H4 (cell line): ENCODE data around the gene NUDT13. TPM values are rescaled to one million over a fixed set of nuclear protein-coding genes. Genes with fewer than 3 reads are reported as not detected.
A peak's percentile ranks its signal among the peaks of the same experiment; 100 is the strongest.

ENCODE experiments used
- DNase-seq: peaks from one replicate; pipeline ENCODE4 v3.0.0-alpha.2; 2015; ENCODE audit warnings: low spot score
- total RNA-seq: library from RNA; depleted of rRNA; stranded (reverse); fragments of >200 nt; shearing (Covaris generic); gene quantifications from 2 replicates; pipeline ENCODE4 v1.2.3, GENCODE V29; 2014; rRNA removed

Gene NUDT13
- 1.1 and 2.0 TPM in 2 replicates for total RNA-seq

DNA sequence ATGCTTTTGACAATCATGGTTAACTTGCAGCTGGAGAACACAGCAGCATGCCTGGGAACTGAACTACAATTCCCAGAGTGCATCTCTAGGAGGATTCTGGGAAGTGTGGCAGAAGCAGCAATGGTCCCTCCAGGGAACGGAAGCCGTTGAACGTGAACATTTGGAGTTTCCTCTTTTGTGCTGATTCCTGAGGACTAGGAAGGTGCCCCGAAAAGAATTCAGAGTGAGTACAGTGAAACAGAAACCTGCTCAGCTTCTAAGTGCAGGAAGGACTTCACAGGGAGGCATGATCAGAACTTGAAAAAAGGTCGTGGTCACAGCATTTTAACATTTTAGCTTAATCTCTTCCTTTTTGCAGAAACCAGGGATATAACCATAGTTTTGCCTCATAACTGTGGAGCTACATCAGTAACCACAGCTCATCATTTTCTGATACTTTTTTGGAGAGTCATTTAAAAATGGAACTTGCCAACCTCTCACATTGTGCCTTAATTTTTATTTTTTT lies at the start of gene NUDT13:
NUDT13 (plus strand) TSS at position 111 of the 505 bp plus-strand sequence. CDS start 3,911 bp downstream, outside the sequence.
- peak; percentile 79 for DNase-seq

GRCh38 chr10:73060738-73061635 lies 49.3 kb upstream of the NUDT13 start:
- peak; percentile 13 for DNase-seq

- DNase-seq = no peak
Observed at GRCh38 chr10:73061743-73062142, 48.5 kb upstream of the NUDT13 start.

DNA sequence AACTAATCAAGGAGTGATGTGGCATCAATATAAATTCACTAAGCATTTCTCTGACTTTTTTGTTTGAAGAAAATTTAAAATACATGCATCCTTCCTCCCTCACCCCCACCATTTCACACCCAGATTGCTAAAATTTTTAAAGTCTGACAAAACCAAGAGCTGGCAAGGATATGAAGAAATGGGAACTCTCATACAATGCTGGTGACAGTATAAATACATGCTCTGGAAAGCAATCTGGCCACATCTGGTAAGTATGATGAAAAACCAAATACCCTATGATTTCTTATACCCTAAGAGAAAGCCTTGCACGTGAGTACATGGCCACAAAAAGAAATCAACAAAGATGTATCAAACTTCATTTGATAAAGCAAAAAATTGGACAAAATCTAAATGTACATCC lies 44.8 kb upstream of the NUDT13 start:
- DNase-seq = no peak

DNA sequence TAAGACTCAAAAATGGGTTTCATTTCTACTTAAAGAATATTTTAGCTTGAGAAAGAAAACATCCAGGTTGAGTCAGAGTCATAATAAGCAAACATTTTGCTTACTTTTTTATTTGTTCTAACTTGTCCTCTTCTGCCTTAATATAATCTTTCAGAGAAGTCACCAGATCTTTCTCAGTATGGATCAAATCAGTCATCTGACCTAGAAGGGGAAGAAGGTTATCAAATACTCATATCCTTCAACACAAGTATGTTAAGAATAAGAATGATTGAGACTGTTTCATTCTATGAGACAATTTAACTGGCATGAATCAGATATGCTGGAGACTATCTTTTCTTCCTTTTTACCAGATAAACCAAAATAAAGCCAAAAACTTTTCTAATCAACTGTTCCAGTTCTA lies 36.6 kb upstream of the NUDT13 start:
- DNase-seq = no peak

- no peak for DNase-seq
Observed at GRCh38 chr10:73075829-73076228, 34.4 kb upstream of the NUDT13 start.

- no peak for DNase-seq
Observed at GRCh38 chr10:73076360-73077183, 33.7 kb upstream of the NUDT13 start.

DNA sequence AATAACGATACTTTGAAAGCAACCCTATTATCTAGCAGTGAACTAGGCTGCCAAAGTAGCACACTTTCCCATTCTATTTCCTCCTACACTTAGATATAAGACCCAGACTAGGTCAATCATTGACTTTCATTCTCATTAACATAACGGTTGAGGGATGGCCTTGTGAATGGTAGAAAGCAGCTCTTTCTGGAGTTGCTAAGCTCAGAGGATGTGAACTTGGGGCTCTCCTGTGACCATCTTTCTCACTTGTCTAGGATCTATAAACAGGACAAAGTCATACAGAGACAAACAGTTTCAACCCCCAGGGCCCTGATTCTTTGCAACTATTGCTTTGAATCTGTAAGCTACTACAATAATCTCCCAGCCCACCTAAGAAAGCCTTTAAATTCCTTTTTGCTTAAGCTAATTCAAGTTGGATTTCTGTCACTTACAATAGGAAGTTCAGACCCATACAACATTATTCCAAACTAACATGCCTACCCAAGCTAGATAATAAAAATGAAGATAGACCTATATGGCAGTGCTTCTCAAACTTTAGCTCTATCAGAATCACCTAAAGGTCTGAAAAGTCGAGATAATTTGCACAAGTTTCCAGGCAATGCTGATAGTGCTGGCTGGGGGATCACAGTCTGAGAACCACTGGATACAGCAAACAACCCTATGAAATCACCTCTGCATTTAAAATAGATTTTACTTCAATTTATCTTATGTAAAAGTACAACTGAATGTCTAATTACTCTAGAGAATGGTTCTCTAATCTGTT lies 30.3 kb upstream of the NUDT13 start:
- no peak for DNase-seq

DNA sequence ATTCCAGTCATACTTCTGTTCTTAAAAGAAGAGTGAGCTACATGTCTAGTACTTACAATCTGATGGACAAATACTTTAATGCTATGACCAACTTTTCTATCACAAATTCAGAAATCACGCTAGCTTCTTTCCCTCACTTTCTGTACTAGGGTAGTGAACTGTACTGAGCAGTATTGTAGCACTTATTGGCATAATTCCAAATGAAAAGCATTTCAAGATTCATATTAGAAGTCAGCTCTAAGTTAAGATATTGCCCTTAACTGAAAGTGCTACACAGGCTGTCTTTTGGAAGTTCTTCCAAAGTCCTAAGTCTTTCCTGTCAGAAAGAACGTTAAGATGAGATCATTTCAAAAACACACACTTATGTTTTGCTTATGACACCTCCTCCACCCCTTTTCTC lies 27.0 kb upstream of the NUDT13 start:
- no peak for DNase-seq

DNA sequence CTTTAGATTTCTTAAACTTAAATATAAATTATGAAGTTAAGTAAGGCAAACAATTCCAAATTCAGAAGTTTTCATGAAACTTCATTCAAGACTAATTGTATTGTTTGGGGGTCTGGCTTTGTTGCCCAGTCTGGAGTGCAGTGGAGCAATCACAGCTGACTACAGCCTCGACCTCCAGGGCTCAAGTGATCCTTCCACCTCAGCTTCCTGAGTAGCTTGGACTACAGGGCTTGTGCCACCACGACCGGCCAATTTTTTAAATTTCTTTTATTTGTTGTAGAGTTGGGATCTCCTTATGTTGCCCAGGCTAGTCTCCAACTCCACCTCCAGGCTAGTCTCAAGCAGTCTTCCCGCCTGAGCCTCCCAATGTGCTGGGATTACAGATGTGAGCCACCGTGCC lies 26.0 kb upstream of the NUDT13 start:
- DNase-seq = no peak

GRCh38 chr10:73086816-73087215 lies 23.4 kb upstream of the NUDT13 start:
- no peak for DNase-seq

DNA sequence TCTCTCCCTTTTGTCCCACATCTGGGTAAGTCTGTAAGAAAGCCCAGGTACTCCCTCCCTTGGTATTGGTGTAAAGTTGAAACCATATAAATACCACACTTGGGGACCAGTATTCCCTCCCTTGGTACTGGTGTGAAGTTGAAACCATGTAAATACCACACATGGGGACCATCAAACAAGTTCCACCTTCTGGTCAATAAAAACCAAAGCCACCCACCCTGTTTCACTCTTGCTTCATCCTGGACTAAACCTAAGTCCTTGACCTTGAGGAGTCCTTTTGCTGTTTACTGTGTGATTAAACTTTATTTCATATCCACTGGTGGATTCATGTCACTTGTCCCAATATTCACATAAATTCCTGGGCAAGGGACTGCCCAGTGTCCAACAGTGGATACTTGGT lies 22.0 kb upstream of the NUDT13 start:
- DNase-seq = no peak

DNA sequence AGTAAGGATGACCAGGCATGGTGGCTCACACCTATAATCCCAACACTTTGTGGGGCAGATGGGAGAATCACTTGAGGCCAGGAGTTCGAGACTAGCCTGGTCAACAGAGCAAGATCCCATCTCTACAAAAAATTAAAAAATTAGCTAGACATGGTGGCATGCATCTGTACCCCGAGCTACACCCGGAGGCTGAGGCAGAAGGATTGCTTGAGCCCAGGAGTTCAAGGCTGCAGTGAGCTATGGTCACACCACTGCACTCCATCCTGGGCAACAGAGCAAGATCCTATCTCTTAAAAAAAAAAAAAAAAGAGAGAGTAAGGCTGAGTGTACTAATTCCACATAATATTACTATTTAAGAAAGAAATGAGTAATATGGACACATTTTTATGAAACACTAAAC lies 17.4 kb upstream of the NUDT13 start:
- no peak for DNase-seq

DNA sequence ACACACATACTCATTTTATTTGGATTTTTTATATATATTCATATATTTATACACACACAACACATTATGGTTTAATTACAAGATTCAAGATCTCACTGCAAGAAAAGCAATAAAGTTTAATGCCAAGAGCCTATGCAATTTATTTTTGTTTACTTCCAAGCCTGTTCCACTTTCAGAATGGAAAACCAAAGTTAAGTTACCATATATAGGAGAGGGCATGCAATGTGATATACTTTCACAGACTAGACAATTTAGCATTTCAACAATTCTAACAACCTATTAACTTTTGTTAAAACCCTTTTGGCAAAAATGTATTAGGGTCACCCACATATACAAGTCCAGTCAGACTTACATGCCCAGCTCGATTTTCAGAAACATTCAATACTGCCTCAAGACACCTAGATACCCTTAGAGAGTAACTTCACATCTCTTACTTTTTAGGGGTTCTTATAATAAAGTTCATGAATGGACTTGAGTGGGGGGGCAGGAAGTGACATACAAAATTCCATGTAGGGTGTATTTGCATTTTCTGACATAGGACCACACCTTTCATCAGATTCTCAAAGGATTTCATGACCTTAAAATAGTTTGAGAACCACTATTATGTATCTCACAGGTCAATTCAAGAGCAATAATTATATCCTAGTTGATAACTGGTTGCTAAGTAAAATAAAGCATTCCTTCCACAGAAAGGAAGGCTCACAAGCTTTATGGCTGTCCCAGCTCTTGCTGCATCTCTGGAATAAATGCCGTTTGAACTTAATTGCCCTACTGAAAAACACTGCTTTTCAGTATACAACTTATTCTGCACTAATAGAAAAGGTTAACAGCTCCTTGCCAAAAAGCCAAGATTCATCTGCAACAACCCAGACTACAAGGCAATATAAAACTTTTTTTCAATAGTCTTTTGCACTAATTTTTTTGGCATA lies 16.1 kb upstream of the NUDT13 start:
- no peak for DNase-seq

DNA sequence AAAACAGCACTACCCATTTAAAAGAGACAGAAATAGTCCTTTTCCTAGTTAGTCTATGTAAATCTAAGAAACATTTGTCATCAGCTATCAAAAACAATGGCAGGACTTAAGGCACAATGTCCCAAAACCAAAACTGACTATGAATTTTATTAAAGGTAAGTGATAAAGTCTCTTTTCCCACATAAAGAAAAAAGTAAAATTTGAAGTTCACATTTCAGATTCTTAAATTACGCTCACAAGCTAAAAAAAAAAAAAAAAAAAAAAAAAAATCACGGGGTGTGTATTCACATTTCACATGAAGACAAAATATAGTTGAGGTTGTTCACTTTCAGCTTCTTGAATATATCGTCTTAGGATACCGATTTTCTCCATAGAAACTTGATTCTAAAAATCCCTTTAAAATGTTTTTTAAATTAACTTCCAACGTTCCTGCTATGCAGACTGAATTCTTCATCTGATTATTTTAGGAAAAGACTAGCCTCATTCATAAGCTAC lies 15.2 kb upstream of the NUDT13 start:
- no peak for DNase-seq

GRCh38 chr10:73095481-73096021 lies 14.7 kb upstream of the NUDT13 start:
- peak; percentile 53 for DNase-seq

DNA sequence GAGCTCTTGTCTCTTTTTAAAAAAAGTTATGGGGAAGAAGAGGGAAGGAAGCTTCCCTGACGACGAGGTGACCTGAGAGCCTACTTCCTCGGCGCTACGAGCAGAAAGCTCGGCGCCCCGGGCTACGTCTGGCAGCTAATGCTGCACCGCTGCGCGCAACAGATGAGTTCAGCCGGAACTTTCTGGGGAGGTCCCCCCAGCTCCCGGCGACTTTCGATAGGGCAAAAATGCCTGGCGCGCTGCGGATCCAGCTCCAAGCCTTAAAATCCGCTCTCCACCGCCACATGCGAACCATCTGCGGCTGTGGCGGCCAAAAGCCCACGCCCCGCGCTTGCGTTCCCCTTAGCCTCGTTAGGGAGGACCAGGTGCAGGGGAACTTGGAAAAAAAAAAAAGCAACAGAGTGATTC lies 14.2 kb upstream of the NUDT13 start:
- DNase-seq = peak; percentile 35

DNA sequence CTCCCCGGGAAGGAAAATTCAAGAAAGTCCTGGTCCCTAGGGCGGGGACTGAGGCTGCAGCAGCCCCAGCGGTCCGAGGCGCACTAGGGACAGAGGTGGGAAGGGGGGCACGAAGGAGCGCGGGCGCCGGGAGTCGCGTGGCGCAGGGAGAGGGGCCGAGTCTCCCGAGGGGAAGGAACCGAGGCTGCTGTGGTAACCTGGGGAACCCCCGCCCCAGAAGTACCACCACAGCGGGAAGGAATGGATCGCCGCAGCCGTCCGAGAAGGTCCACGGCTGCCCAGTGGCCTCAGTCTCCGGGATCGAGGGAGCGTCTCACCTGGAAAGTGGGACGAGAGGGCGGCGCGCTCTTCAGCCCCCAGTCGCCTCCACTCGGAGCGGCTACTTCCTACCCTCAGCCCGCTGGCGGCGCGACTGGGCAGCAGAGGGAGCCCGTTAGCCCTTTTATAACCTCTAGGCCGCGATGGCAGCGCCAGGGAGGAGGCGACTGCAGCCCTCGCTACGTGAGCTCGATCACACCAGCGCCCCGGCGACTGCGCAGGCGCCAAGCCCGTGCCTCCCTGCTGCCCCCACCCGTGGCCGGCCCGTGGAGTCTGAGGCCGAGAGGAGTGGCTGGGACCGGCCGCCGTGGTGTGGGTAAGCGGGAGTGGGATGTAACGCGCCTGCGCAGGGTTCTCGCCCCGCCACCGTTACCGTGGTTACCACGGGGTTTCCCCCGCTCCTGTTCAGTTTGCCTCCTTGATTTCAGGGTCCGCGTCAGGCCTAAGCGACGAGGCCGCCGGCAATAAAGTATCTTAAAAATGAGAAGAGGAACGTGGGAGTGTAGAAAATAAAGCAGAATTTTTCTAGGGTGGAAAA lies 13.6 kb upstream of the NUDT13 start, which contains the start of gene P4HA1:
P4HA1 (minus strand) TSS at position 418 of the 856 bp plus-strand sequence. CDS start 21,983 bp downstream, outside the sequence.
- peak; percentile 97 for DNase-seq

DNA sequence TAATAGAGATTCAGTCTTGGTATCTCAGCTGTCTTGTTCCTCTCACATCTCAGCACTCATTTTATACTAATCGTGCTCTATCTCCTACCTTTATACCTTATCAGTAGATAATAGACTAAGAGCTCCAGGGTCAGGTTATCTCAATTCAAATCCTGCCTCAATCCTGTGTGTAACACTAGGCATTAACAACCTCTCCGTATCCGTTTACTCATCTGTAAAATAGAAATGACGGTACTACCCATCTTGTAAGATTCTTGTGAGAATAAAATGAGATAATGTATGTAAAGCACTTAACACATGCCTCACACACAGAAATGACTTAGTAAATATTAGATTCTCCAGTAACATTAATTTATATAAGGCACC lies 13.0 kb upstream of the NUDT13 start:
- no peak for DNase-seq
